K562 (cell line): ENCODE results near the gene SHISA4. TPM values are rescaled to one million over a fixed set of nuclear protein-coding genes. Genes with fewer than 3 reads are reported as not detected.

ENCODE experiments used
- BCOR ChIP-seq: fragments of 450-650 bp; IDR thresholded peaks from 2 replicates; pipeline ENCODE4 v1.6.1; 2016
- BHLHE40 ChIP-seq: IDR thresholded peaks from 2 replicates; pipeline ENCODE4 v1.6.1; 2011; ENCODE audit warnings: low read length, improper control_type of control experiment
- CBX3 ChIP-seq, 2 experiments: IDR thresholded peaks; 1 replicate in 1 of 2; 2 replicates in 1 of 2; pipeline ENCODE4 v1.6.1; 2012; ENCODE audit warnings: inconsistent platforms in 2 of 2, low read length in 2 of 2, borderline replicate concordance in 1 of 2, control low read depth in 1 of 2
- EHMT2 ChIP-seq: fragments of 450-650 bp; IDR thresholded peaks from 2 replicates; pipeline ENCODE4 v1.6.1; 2018; ENCODE audit warnings: antibody characterized with exemption
- FOS ChIP-seq: IDR thresholded peaks from 3 replicates; pipeline ENCODE4 v1.6.1; 2011; ENCODE audit not compliant: insufficient read length; ENCODE audit errors: extremely low read depth
- MYC ChIP-seq, 2 experiments: fragments of 250-450 bp in 1 of 2; sonication (Bioruptor Pico) in 1 of 2; IDR thresholded peaks; 2 replicates each; pipeline versions ENCODE4 v1.5.1 to v1.6.1; 2012 to 2021; ENCODE audit warnings: low read depth in 2 of 2, borderline replicate concordance in 1 of 2, improper control_type of control experiment in 1 of 2, low read length in 1 of 2, mild to moderate bottlenecking in 1 of 2, moderate library complexity in 1 of 2
- NCOA1 ChIP-seq: fragments of 450-650 bp; IDR thresholded peaks from 2 replicates; pipeline ENCODE4 v1.6.1; 2016; ENCODE audit warnings: low read depth
- NR4A1 ChIP-seq, 2 experiments: fragments of 250-450 bp in 1 of 2; fragments of 450-650 bp in 1 of 2; sonication (Bioruptor Pico) in 1 of 2; IDR thresholded peaks; 2 replicates each; pipeline versions ENCODE4 v1.4.0 to v1.6.1; 2016 to 2020; ENCODE audit warnings: mild to moderate bottlenecking in 2 of 2, missing compliant biosample characterization in 1 of 2, missing genetic modification characterization in 1 of 2, moderate library complexity in 1 of 2
- RFX7 ChIP-seq: fragments of 250-450 bp; sonication (Bioruptor Pico); IDR thresholded peaks from 2 replicates; pipeline ENCODE4 v1.5.1; 2021; ENCODE audit warnings: mild to moderate bottlenecking
- polyA plus RNA-seq, 8 experiments: library from polyadenylated mRNA; depleted of rRNA in 4 of 8; stranded (reverse) in 5 of 8; unstranded in 3 of 8; fragments of >200 nt; fragmentation: Nextera tagmentation in 2 of 8; fragmentation: Illumina TruSeq in 1 of 8; extraction: Ambion mirVana in 2 of 8; extraction: Trizol in 1 of 8; gene quantifications; 2 replicates each; pipeline versions ENCODE4 v1.2.1 to v1.2.3, GENCODE V29; 2011 to 2014; ENCODE audit warnings: inconsistent platforms in 1 of 8, missing spikeins in 1 of 8
- total RNA-seq, 7 experiments: library from RNA; depleted of rRNA in 6 of 7; stranded (reverse); fragments of >200 nt in 6 of 7; fragmentation: Illumina TruSeq in 2 of 7; extraction: Trizol in 2 of 7; gene quantifications; 2 replicates each; pipeline versions ENCODE4 v1.2.1 to v1.2.3, GENCODE V29; 2011 to 2021; ENCODE audit warnings: low replicate concordance in 1 of 7
- TF ChIP-seq, protein P1 (sequence below): IDR thresholded peaks from 3 replicates; pipeline ENCODE4 v1.6.1; 2011; ENCODE audit warnings: borderline replicate concordance, mild to moderate bottlenecking, moderate library complexity; ENCODE audit not compliant: insufficient read length; ENCODE audit errors: extremely low read depth
- TF ChIP-seq, protein P2 (sequence below), 2 experiments: fragments of 450-650 bp in 1 of 2; sonication (generic) in 1 of 2; formaldehyde crosslinking in 1 of 2; IDR thresholded peaks in 1 of 2; conservative IDR thresholded peaks in 1 of 2; 2 replicates each; pipeline versions ENCODE4 v1.6.1 to v1.8.1; 2016 to 2023; ENCODE audit warnings: mild to moderate bottlenecking in 2 of 2, moderate library complexity in 2 of 2, inconsistent platforms in 1 of 2, missing genetic modification reagents in 1 of 2

SHISA4 gene
- total and polyA plus RNA-seq, 9 of the 15 experiments (the other 6 are each of a cell fraction or from before 2014, with no cell fraction given): 0.15 to 0.95 (median 0.68) TPM; not detected in 2

DNA sequence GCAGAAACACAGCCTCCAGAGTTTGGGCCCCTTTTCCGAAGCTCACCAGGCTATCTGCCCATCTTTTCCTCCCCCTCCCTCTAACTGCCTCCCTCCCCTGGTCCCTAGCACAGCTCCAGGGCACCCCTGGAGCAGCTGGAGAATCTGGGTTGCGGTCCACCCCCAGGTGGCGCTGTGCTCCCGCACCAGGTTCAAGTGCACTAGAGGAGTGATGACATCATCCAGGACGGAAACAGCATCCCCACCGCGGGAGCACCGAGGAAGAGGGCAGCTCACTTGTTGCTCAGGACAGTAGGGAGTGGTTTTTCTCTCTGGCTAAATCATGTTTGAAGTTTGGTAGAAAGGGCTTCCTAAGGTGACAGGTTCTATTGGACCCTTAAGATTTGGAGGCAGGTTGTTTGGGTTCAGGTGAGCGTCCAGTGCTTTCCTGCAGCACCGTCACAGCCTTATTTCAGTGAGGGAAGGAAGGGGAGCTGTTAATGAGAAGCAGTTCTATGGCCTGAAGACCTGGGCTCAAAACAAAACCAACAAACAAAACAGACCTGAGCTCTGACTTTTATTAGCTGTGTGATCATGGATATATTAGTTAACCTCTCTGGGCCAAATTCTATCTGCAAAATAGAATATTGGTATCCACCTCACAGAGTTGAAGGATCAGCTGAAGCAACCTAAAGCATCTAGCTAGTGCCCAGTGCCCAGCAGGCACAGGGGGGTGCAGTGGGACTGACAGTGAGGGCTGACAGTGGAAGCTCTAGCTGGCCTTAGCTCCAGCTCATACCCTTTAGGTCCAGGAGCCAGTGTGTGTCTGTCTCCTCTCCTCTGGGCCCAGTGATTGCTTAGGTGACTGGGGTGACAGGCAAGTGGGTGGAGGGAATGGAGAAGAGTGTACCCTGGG lies 7.5 kb downstream of the SHISA4 start (continued):
- TF ChIP-seq, protein P1, sequence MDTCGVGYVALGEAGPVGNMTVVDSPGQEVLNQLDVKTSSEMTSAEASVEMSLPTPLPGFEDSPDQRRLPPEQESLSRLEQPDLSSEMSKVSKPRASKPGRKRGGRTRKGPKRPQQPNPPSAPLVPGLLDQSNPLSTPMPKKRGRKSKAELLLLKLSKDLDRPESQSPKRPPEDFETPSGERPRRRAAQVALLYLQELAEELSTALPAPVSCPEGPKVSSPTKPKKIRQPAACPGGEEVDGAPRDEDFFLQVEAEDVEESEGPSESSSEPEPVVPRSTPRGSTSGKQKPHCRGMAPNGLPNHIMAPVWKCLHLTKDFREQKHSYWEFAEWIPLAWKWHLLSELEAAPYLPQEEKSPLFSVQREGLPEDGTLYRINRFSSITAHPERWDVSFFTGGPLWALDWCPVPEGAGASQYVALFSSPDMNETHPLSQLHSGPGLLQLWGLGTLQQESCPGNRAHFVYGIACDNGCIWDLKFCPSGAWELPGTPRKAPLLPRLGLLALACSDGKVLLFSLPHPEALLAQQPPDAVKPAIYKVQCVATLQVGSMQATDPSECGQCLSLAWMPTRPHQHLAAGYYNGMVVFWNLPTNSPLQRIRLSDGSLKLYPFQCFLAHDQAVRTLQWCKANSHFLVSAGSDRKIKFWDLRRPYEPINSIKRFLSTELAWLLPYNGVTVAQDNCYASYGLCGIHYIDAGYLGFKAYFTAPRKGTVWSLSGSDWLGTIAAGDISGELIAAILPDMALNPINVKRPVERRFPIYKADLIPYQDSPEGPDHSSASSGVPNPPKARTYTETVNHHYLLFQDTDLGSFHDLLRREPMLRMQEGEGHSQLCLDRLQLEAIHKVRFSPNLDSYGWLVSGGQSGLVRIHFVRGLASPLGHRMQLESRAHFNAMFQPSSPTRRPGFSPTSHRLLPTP: no peak
- peak in 1 of 2 experiments; percentile 32; a peak in 1 of 3 replicates for TF ChIP-seq CBX3 (IDR thresholded peaks at IDR 0.05; ENCODE audit: borderline replicate concordance in 1 of 2, low read length in 2 of 2)
- peak; percentile 61 for TF ChIP-seq MYC (IDR thresholded peaks at IDR 0.05; ENCODE audit: low read depth, low read length)
- no peak for TF ChIP-seq MYC (CRISPR knock-in tag; IDR thresholded peaks at IDR 0.05; ENCODE audit: borderline replicate concordance, low read depth)
- TF ChIP-seq, protein P2, sequence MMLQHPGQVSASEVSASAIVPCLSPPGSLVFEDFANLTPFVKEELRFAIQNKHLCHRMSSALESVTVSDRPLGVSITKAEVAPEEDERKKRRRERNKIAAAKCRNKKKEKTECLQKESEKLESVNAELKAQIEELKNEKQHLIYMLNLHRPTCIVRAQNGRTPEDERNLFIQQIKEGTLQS (IDR thresholded peaks at IDR 0.05): peak; percentile 100
- TF ChIP-seq, protein P2 (CRISPR knock-in tag; conservative IDR thresholded peaks at IDR 0.05): peak; percentile 100
- TF ChIP-seq BHLHE40: 0 out of 2 replicates have a peak, but pooled peaks have one; percentile 22
- TF ChIP-seq FOS: no peak
- TF ChIP-seq EHMT2: no peak
- 0 out of 2 replicates have a peak, but pooled peaks have one; percentile 27 for TF ChIP-seq NCOA1
- TF ChIP-seq BCOR: peak; percentile 75
- TF ChIP-seq NR4A1 (CRISPR knock-in tag; IDR thresholded peaks at IDR 0.05): 0 out of 2 replicates have a peak, but pooled peaks have one; percentile 24
- no peak for TF ChIP-seq NR4A1 (tag; IDR thresholded peaks at IDR 0.05)
- no peak for TF ChIP-seq RFX7 (CRISPR knock-in tag)
